Stromal cell of bone marrow (primary cell): Measurements from ENCODE around the gene GPC5.

Experiments
- DNase-seq: peaks from one replicate; pipeline ENCODE4 v3.0.0-alpha.2; 2012; ENCODE audit warnings: low read depth

The GPC5 gene

DNA sequence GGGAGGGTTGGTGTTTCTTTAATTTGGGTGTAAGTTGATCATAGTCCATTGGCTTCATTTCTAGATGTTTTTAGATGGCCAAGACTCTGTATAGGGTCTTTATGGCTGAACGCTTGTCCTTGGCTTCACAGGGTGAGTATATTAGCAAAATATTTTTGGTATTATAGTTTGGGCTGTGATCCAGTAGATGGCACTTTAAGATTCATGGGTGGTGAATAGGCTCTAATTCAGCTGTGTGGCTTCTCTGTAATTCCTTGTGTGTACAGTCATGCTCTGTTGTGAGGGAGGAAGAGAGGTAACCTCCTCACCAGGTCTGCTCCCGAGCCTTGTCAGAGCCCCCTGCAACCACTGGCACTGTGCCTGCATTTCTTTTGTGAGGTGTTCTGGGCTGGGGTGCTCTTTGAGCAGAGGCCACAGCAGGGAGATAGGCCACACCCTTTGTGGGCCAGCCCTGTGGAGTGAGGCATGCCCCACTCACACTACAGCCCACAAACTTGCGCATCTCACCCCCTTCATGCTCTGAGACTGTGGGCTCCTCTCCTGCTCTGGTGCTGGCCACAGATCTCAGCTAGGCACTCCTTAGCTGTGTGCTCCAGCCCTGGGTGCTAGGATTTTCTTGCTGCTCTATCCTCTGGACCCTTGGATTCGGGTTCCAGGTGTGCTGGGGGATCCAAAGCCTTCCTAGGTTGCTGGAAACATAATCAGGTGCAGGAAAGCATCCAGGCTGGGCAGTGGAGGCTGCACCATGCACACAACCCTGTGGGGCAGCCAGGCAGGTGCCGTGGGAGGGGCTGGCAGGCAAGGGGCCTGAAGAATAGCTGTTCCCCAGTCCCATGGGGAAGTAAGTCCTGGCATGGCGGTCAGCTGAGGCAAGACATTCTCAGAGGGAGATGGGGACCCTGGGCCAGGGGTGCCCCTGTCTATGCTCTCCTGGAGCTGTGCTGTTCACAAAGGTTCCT lies 193.9 kb downstream of the GPC5 start:
- no peak for DNase-seq

DNA sequence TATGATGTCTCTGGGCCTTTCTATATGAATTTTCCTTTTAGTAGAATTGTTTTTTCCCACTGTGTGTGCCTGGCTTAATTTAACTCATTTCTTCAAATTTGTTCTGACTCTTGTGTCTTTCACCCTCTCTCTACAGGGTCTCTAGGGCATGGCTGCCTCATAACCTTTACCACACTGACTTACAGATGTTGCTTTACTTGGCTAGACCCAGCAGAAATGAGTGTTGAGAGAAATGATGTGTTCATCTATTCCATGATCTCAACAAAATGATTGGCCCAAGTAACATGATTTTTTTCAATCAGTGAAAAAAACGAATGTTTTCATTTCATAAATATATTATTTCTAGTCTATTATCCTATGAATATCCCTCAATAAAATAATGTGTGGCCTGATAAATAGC lies 195.0 kb downstream of the GPC5 start:
- DNase-seq: no peak

- DNase-seq: no peak
Measured at GRCh38 chr13:91594061-91594460, 195.6 kb downstream of the GPC5 start.

DNA sequence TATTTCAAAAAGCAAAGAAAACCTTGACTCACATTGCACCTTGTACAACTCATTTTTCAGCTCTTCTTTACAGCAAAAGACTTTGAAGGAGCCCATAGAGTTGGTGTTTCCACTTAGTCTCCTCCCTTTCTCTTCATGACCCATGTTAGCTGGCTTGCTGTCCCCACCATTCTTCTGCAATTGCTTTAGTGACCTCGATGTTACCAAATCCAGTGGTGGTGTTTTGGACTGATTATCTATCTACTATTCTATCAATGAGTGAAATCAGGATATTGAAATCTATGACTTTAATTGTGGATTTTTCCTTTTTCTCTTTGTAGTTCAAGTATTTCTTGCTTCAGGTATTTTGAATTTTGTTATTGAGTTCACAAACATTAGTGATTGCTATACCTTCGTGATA lies 197.3 kb downstream of the GPC5 start:
- DNase-seq: no peak

GRCh38 chr13:91596842-91597241 lies 198.4 kb downstream of the GPC5 start:
- no peak for DNase-seq

- DNase-seq: no peak
Measured at GRCh38 chr13:91598655-91599054, 200.2 kb downstream of the GPC5 start.

DNA sequence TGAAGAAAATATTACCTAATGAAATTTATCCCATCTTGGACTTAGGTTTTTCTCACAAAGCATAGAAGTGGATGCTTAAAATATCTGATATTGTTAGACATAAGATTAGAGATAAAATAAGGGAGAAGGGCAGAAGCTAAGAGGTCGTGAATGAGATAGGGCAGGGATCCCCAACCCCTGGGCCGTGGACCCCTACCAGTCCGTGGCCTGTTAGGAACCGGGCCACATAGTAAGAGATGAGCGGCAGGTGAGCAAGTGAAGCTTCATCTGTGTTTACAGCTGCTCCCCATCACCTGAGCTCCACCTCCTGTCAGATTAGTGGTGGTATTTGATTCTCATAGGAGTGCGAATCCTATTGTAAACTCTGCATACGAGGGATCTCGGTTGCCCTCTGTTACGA lies 202.9 kb downstream of the GPC5 start:
- DNase-seq: no peak

- no peak for DNase-seq
Measured at GRCh38 chr13:91601807-91602206, 203.4 kb downstream of the GPC5 start.

DNA sequence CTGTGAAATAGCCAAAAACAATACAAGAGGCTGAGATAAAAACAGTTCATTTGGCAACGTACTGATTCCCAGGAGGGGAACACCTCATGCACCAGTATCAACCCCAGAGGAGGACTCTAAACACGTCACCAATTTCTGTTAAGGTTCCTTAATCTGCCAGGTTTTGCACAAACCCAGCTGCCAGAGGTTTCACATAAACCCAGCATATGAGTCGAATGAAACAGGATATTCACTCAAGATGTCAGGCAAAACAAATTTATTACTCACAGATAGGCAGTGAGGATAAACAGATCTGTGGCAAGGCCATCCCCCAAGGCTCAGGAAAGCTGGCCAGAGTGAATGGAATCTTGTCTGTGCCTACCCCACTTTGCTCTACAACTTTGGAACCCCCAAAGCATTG lies 210.9 kb downstream of the GPC5 start:
- peak; percentile 2 for DNase-seq

GRCh38 chr13:91618315-91618714 lies 219.9 kb downstream of the GPC5 start:
- no peak for DNase-seq

- DNase-seq: no peak
Measured at GRCh38 chr13:91620670-91621141, 222.3 kb downstream of the GPC5 start.

DNA sequence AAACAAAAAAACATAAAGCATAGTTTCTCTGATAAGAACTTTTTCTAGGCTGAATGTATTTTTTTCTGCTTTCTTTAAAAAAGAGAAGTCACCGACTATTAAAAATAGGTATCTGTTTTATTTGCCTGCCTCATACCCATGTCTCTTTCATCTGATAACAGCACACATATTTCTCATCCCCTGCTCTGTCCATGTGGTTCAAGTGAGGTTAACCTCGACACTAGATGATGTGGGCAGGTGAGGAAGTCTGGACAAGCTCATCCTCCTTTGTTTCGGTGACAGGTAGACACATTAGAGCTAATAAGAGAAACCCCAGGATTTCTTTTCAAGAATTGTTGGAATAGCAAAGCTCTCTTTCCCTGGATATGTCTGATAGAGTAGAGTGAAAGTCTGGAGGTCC lies 222.7 kb downstream of the GPC5 start:
- DNase-seq: no peak

DNA sequence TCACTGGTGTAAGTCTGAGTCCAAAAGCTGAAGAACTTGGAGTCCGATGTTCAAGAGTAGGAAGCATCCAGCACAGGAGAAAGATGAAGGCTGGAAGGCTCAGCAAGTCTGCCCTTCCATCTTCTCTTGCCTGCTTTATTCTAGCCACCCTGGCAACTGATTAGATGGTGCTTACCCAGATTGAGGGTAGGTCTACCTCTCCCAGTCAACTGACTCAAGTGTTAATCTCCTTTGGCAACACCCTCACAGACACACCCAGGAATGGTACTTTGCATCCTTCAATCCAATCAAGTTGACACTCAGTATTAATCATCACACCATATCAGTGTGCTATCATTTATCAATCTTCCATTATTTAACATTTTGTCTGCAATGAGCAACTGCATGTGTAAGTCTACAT lies 223.5 kb downstream of the GPC5 start:
- DNase-seq: no peak

DNA sequence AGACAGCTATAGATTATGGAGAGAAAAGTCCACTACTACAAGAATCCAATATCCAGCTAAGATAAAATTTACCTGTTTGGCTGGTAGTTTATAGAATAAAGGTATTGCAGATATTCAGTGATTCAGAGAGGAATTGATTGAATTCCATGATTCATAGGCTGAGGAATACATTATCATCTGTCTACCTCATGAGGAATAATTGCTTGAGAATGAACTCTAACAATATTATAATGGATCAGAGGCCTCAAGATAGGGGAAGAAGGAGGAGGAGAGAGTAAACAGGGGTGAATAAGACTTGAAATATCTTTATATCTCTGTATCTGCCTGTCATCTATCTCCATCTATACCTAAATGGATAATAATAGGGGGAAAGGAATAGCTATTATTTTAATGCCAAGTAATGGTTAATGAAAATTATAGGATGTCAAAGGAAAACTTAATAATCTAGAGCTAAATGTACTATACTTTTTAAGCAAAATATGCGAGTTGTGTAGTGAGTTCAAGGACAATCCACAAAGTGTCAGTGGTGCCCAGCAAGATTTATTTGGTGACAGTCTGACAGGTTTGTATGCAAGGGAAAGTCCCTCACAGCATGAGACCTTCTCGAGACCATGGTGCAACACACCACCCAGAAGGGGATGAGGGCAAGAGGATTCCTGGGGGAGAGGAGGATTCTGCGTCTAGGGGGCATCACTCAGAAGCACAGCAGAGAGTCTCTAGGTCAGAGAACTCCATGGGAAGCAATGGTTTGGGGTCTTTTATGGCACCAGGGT lies 224.5 kb downstream of the GPC5 start:
- no peak for DNase-seq

GRCh38 chr13:91627952-91628739 lies 229.7 kb downstream of the GPC5 start:
- no peak for DNase-seq

GRCh38 chr13:91630946-91631345 lies 232.5 kb downstream of the GPC5 start:
- no peak for DNase-seq

- DNase-seq: peak; percentile 10
Measured at GRCh38 chr13:91632086-91632485, 233.7 kb downstream of the GPC5 start.

GRCh38 chr13:91639330-91639729 lies 240.9 kb downstream of the GPC5 start:
- peak; percentile 3 for DNase-seq

DNA sequence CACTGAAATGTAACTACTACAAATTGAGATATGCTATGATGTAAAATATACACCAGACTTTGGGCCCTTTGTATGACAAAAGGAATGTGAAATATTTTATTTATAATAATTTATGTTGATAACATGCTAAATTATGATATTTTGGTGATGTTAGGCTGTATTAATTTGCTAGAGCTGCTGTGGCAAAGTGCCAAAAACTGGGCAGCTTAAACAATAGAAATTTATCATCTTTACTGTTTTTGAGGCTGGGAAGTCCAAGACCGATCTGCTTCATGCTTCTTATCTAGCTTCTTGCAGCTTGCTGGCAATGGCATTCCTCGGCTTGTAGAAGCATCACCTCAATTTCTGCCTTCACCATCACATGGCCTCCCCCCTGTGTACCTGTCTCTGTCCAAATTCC lies 245.0 kb downstream of the GPC5 start:
- no peak for DNase-seq

GRCh38 chr13:91644806-91645205 lies 246.4 kb downstream of the GPC5 start:
- DNase-seq: no peak

DNA sequence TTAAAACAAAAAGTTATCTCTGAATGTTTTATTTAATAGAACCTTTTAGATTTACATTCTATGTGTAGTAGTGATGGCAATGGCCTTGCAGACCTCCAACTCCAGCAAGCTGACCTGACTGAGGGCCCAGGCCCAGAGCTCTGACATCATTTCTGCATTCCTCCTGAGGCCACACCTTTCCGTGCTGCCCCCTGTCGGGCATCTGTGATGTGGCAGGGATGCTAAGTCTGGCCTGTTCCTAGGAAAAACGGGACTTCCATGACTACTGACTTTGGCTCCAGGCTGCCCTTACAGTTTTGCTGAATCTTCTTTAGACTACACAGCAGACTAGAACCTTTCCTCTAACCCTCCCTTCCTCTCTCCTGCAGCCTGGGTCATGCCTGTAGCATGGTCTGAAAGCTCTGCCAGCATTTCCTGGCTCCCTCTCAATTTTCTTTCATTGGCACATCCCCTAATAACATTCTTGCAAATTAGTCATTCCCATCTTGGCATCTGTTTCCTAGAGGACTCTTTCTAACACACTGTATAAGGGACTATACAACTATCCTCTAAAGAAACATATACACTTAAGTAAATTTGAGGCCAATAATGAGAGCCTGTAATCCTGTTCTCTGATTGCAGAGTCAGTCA lies 249.1 kb downstream of the GPC5 start:
- DNase-seq: peak; percentile 6

GRCh38 chr13:91648012-91648411 lies 249.6 kb downstream of the GPC5 start:
- no peak for DNase-seq
